Nephron progenitor cell (in vitro differentiated cells): ENCODE data around the gene AMOTL1.

ENCODE experiments used
- DNase-seq: peaks from one replicate; pipeline ENCODE4 v3.0.0; 2021
- H3K27ac Mint-ChIP-seq: 2 replicates; pipeline ENCODE4 v1.8.0; 2021; ENCODE audit warnings: mild to moderate bottlenecking, moderate library complexity, mixed read lengths
- H3K27me3 Mint-ChIP-seq: 2 replicates; pipeline ENCODE4 v1.8.0; 2021; ENCODE audit warnings: mild to moderate bottlenecking, low read depth, mixed read lengths; ENCODE audit not compliant: poor library complexity
- H3K36me3 Mint-ChIP-seq: 2 replicates; pipeline ENCODE4 v1.8.0; 2021; ENCODE audit warnings: low read depth, mixed read lengths
- H3K4me1 Mint-ChIP-seq: 2 replicates; pipeline ENCODE4 v1.8.0; 2021; ENCODE audit warnings: mixed read lengths
- H3K4me3 Mint-ChIP-seq: 2 replicates; pipeline ENCODE4 v1.8.0; 2021; ENCODE audit warnings: mild to moderate bottlenecking, moderate library complexity, mixed read lengths
- H3K9me3 Mint-ChIP-seq: 2 replicates; pipeline ENCODE4 v1.8.0; 2021; ENCODE audit warnings: mild to moderate bottlenecking, moderate library complexity, mixed read lengths
- CTCF ChIP-seq: fragments of 200-600 bp; sonication (generic); IDR thresholded peaks from 2 replicates; pipeline ENCODE4 v1.5.0; 2021; ENCODE audit warnings: antibody characterized with exemption

The AMOTL1 gene

GRCh38 chr11:94767291-94767690, 865 bp upstream of the AMOTL1 start:
- no peak overlapping the region for H3K4me3 Mint-ChIP-seq
- no peak overlapping the region for H3K27ac Mint-ChIP-seq

GRCh38 chr11:94768602-94769541, 716 bp downstream of the AMOTL1 start:
- Mint-ChIP-seq H3K4me1 (peaks cover 29% of the 10 kb centered on the region), H3K27ac (peak overlapping the region; percentile 82), H3K27me3 (no peaks in the 10 kb centered on the region), H3K4me3 (no peak overlapping the region), H3K9me3 (peaks cover 17% of the 10 kb centered on the region), H3K36me3 (peaks cover 25% of the 10 kb centered on the region)
- TF ChIP-seq CTCF = no peak
- DNase-seq = peak; percentile 71

More at GRCh38 chr11:94767291-94767690, 865 bp upstream of the AMOTL1 start:
- TF ChIP-seq CTCF = no peak
- Mint-ChIP-seq H3K4me1 (peaks cover 29% of the 10 kb centered on the region), H3K36me3 (peaks cover 11% of the 10 kb centered on the region), H3K9me3 (peaks cover 5% of the 10 kb centered on the region), H3K27me3 (no peaks in the 10 kb centered on the region)
- no peak for DNase-seq

- H3K27me3 Mint-ChIP-seq = no peaks in the 10 kb centered on the region
- no peak for DNase-seq
- peak overlapping the region; percentile 58 for H3K27ac Mint-ChIP-seq
- H3K36me3 Mint-ChIP-seq = peaks cover 26% of the 10 kb centered on the region
- H3K9me3 Mint-ChIP-seq = peaks cover 17% of the 10 kb centered on the region
- H3K4me3 Mint-ChIP-seq = no peak overlapping the region
- TF ChIP-seq CTCF = no peak
- peaks cover 29% of the 10 kb centered on the region for H3K4me1 Mint-ChIP-seq
These were observed 1.7 kb downstream of the AMOTL1 start for GRCh38 chr11:94769880-94770279.

- TF ChIP-seq CTCF = no peak
- Mint-ChIP-seq H3K4me3 (no peak overlapping the region), H3K9me3 (peaks cover 17% of the 10 kb centered on the region), H3K27me3 (no peaks in the 10 kb centered on the region), H3K36me3 (peaks cover 30% of the 10 kb centered on the region), H3K27ac (no peak overlapping the region), H3K4me1 (peaks cover 29% of the 10 kb centered on the region)
- no peak for DNase-seq
These were observed 2.5 kb downstream of the AMOTL1 start for GRCh38 chr11:94770563-94771120.

GRCh38 chr11:94771390-94771789, 3.2 kb downstream of the AMOTL1 start:
- H3K4me3 Mint-ChIP-seq = peak overlapping the region; percentile 24

More at GRCh38 chr11:94771390-94771789, 3.2 kb downstream of the AMOTL1 start:
- peaks cover 35% of the 10 kb centered on the region for H3K4me1 Mint-ChIP-seq
- peak overlapping the region; percentile 15 for H3K27ac Mint-ChIP-seq
- no peak for DNase-seq
- peaks cover 37% of the 10 kb centered on the region for H3K36me3 Mint-ChIP-seq
- H3K27me3 Mint-ChIP-seq = no peaks in the 10 kb centered on the region
- no peak for TF ChIP-seq CTCF
- peaks cover 17% of the 10 kb centered on the region for H3K9me3 Mint-ChIP-seq
